Activated CD4-positive, alpha-beta T cell treated with anti-CD3 and anti-CD28 coated beads, Interleukin-2, amount 10 ng/mL, durations not matched to agents 7 days and 5 days (primary cell): Measurements from ENCODE around the gene ERCC6L. TPM values are rescaled to one million over a fixed set of nuclear protein-coding genes. Genes with fewer than 3 reads are reported as not detected.

Source experiments
- CTCF ChIA-PET: fragments of 350-600 bp; sonication (Branson Sonifier 250); formaldehyde crosslinking; loops from one replicate; lab custom pipeline; 2021; ENCODE audit warnings: antibody characterized with exemption; lab: Charles Lee
- POLR2A ChIA-PET: fragments of 350-600 bp; sonication (Branson Sonifier 250); formaldehyde crosslinking; loops from one replicate; lab custom pipeline; 2021; ENCODE audit warnings: antibody characterized with exemption; lab: Charles Lee
- DNase-seq: peaks from one replicate; pipeline ENCODE4 v3.0.0-alpha.2; 2020
- H3K27ac Mint-ChIP-seq: one replicate; pipeline ENCODE4 v1.8.0; 2021; ENCODE audit warnings: mild to moderate bottlenecking, moderate library complexity, mixed read lengths
- H3K27me3 Mint-ChIP-seq: one replicate; pipeline ENCODE4 v1.8.0; 2021; ENCODE audit warnings: mixed read lengths
- H3K36me3 Mint-ChIP-seq: one replicate; pipeline ENCODE4 v1.8.0; 2021; ENCODE audit warnings: low read depth, mixed read lengths
- H3K4me1 Mint-ChIP-seq: one replicate; pipeline ENCODE4 v1.8.0; 2021; ENCODE audit warnings: mixed read lengths
- H3K4me3 Mint-ChIP-seq: one replicate; pipeline ENCODE4 v1.8.0; 2021; ENCODE audit warnings: mild to moderate bottlenecking, moderate library complexity, mixed read lengths
- H3K9me3 Mint-ChIP-seq: one replicate; pipeline ENCODE4 v1.8.0; 2021; ENCODE audit warnings: mixed read lengths
- total RNA-seq, 2 experiments: library from RNA; stranded (reverse); gene quantifications; one replicate each; pipeline ENCODE4 v1.2.3, GENCODE V29; 2021

Gene ERCC6L
- total RNA-seq, 2 experiments from 2014 or later, result 12.0 to 12.7 TPM

- Mint-ChIP-seq H3K9me3 (no peaks in the 10 kb centered on the region), H3K4me1 (peaks cover 38% of the 10 kb centered on the region), H3K36me3 (peaks cover 38% of the 10 kb centered on the region), H3K27me3 (no peaks in the 10 kb centered on the region), H3K4me3 (no peak overlapping the region), H3K27ac (peak overlapping the region; percentile 66)
- CTCF ChIA-PET, result interaction anchor here (1.1 to 4.6 kb wide), 2 partner anchors 8 to 13 kb away, joined by 3 to 35 read pairs; partner anchors contain the start of gene RPS4X
- POLR2A ChIA-PET, result interaction anchor here (0.6 to 1.3 kb wide), 2 partner anchors 7 to 1152 kb away, joined by 4 read pairs; partner anchors contain the start of gene RPS4X
- DNase-seq, result peak; percentile 14
Measured at GRCh38 chrX:72269671-72270251, 30.9 kb upstream of the ERCC6L start.

GRCh38 chrX:72268597-72269365 is 30.0 kb upstream of the ERCC6L start:
- H3K27me3 Mint-ChIP-seq, result no peaks in the 10 kb centered on the region
- peaks cover 28% of the 10 kb centered on the region for H3K4me1 Mint-ChIP-seq
- H3K27ac Mint-ChIP-seq, result no peak overlapping the region
- H3K9me3 Mint-ChIP-seq, result no peaks in the 10 kb centered on the region
- POLR2A ChIA-PET, result interaction anchor here (1.3 kb wide), 1 partner anchor 8 kb away, joined by 4 read pairs; the partner anchor contains the start of gene RPS4X
- DNase-seq, result no peak
- no peak overlapping the region for H3K4me3 Mint-ChIP-seq
- CTCF ChIA-PET, result interaction anchor here (1.3 to 4.6 kb wide), 3 partner anchors 9 to 39 kb away, joined by 3 to 35 read pairs (median 4); partner anchors contain the start of gene RPS4X
- H3K36me3 Mint-ChIP-seq, result peaks cover 28% of the 10 kb centered on the region

GRCh38 chrX:72265263-72265662 is 26.4 kb upstream of the ERCC6L start:
- Mint-ChIP-seq H3K27ac (no peak overlapping the region), H3K4me1 (peaks cover 5% of the 10 kb centered on the region), H3K27me3 (no peaks in the 10 kb centered on the region), H3K4me3 (no peak overlapping the region), H3K36me3 (peaks cover 8% of the 10 kb centered on the region), H3K9me3 (no peaks in the 10 kb centered on the region)
- DNase-seq, result no peak
- CTCF ChIA-PET, result interaction anchor here (4.6 kb wide), 1 partner anchor 13 kb away, joined by 35 read pairs; the partner anchor contains the start of gene RPS4X
- POLR2A ChIA-PET, result no interaction called here

- Mint-ChIP-seq H3K4me1 (no peaks in the 10 kb centered on the region), H3K27ac (no peak overlapping the region), H3K9me3 (no peaks in the 10 kb centered on the region), H3K36me3 (no peaks in the 10 kb centered on the region), H3K27me3 (peaks cover 6% of the 10 kb centered on the region), H3K4me3 (no peak overlapping the region)
- POLR2A ChIA-PET, result no interaction called here
- CTCF ChIA-PET, result no interaction called here
- no peak for DNase-seq
Measured at GRCh38 chrX:72262077-72262476, 23.2 kb upstream of the ERCC6L start.

GRCh38 chrX:72260448-72260847 is 21.6 kb upstream of the ERCC6L start:
- Mint-ChIP-seq H3K27me3 (peaks cover 15% of the 10 kb centered on the region), H3K36me3 (no peaks in the 10 kb centered on the region), H3K27ac (no peak overlapping the region), H3K4me1 (no peaks in the 10 kb centered on the region), H3K4me3 (no peak overlapping the region), H3K9me3 (no peaks in the 10 kb centered on the region)
- ChIA-PET POLR2A (no interaction called here), CTCF (interaction anchor here (0.6 kb wide), 1 partner anchor 170 kb away, joined by 3 read pairs; no protein-coding TSS in a partner anchor)
- no peak for DNase-seq

GRCh38 chrX:72258174-72258573 is 19.3 kb upstream of the ERCC6L start:
- CTCF ChIA-PET, result interaction anchor here (0.6 to 2.8 kb wide), 2 partner anchors 19 to 1893 kb away, joined by 3 to 7 read pairs; partner anchors contain the start of gene RPS4X
- no peaks in the 10 kb centered on the region for H3K9me3 Mint-ChIP-seq
- no peak overlapping the region for H3K4me3 Mint-ChIP-seq

DNA sequence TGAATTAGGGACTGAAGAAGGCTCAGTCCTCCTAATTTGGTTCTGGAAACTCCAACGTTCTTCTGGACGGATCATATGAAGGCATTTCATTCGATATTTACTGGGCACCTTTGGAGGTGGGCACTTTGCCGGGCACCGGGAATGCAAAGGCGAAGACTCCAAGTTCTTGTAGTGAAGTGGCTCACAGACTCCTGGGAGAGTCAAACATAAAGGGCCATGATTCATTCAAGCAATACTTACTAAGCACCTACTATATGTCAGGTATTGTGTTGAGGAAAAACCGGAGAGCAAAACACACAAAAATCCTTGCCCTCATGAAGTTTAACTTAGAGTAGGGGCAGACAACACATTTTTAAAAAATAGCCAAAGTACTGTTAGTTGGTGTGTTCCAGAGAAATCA is 17.0 kb upstream of the ERCC6L start:
- no peak overlapping the region for H3K27ac Mint-ChIP-seq
- H3K27me3 Mint-ChIP-seq, result peaks cover 26% of the 10 kb centered on the region
- no peaks in the 10 kb centered on the region for H3K36me3 Mint-ChIP-seq
- no peaks in the 10 kb centered on the region for H3K9me3 Mint-ChIP-seq
- no peak for DNase-seq
- POLR2A ChIA-PET, result no interaction called here
- no peak overlapping the region for H3K4me3 Mint-ChIP-seq
- H3K4me1 Mint-ChIP-seq, result no peaks in the 10 kb centered on the region
- CTCF ChIA-PET, result interaction anchor here (2.8 kb wide), 1 partner anchor 21 kb away, joined by 7 read pairs; the partner anchor contains the start of gene RPS4X

More at GRCh38 chrX:72258174-72258573, 19.3 kb upstream of the ERCC6L start:
- no peak overlapping the region for H3K27ac Mint-ChIP-seq
- POLR2A ChIA-PET, result no interaction called here
- H3K27me3 Mint-ChIP-seq, result peaks cover 26% of the 10 kb centered on the region
- DNase-seq, result no peak
- no peaks in the 10 kb centered on the region for H3K36me3 Mint-ChIP-seq
- no peaks in the 10 kb centered on the region for H3K4me1 Mint-ChIP-seq

- no peaks in the 10 kb centered on the region for H3K36me3 Mint-ChIP-seq
- H3K27ac Mint-ChIP-seq, result no peak overlapping the region
- H3K4me1 Mint-ChIP-seq, result no peaks in the 10 kb centered on the region
- no peak for DNase-seq
- CTCF ChIA-PET, result no interaction called here
- POLR2A ChIA-PET, result no interaction called here
- H3K4me3 Mint-ChIP-seq, result no peak overlapping the region
- no peaks in the 10 kb centered on the region for H3K9me3 Mint-ChIP-seq
- H3K27me3 Mint-ChIP-seq, result peaks cover 26% of the 10 kb centered on the region
Measured at GRCh38 chrX:72255445-72255844, 16.6 kb upstream of the ERCC6L start.

DNA sequence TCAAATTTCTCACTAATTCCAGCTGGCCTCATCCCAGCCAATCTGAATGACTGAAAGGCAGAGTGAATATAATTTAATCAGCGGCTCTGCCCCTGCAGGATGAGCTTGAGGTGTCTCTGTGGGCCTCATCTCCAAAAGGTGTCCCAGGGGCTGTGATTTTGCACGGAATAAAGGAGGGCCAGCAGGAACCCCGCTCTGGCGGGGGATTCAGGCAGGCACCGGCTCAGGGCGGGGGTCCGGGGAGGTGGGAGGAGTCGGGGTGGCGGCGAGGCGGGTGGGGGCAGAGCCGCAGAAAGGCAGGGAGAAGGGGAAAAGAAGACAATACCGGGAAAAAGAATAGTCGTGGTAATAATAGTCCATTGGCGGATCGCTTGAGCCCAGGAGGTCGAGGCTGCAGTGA is 16.0 kb upstream of the ERCC6L start:
- no peak overlapping the region for H3K4me3 Mint-ChIP-seq
- POLR2A ChIA-PET, result no interaction called here
- H3K4me1 Mint-ChIP-seq, result no peaks in the 10 kb centered on the region
- CTCF ChIA-PET, result interaction anchor here (0.7 kb wide), 1 partner anchor 9 kb away, joined by 3 read pairs; no protein-coding TSS in a partner anchor
- DNase-seq, result no peak
- no peaks in the 10 kb centered on the region for H3K9me3 Mint-ChIP-seq
- H3K36me3 Mint-ChIP-seq, result no peaks in the 10 kb centered on the region
- H3K27ac Mint-ChIP-seq, result no peak overlapping the region
- peaks cover 26% of the 10 kb centered on the region for H3K27me3 Mint-ChIP-seq

DNA sequence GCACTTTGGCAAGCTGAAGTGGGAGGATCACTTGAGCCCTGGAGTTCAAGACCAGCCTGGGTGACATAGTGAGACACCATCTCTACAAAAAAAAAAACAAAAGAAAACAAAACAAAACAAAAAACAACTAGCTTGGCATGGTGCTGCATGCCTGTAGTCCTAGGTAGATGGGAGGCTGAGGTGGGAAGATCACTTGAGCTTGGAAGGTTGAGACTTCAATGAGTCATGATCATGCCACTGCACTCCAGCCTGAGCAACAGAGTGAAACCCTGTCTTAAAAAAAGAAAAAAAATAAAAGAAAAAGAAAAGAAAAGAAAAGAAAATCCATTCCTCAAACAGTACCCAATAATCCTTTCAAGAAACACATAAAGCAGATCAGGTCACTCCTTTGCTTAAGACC is 14.9 kb upstream of the ERCC6L start:
- H3K9me3 Mint-ChIP-seq, result no peaks in the 10 kb centered on the region
- no peaks in the 10 kb centered on the region for H3K4me1 Mint-ChIP-seq
- CTCF ChIA-PET, result no interaction called here
- H3K27ac Mint-ChIP-seq, result no peak overlapping the region
- peaks cover 26% of the 10 kb centered on the region for H3K27me3 Mint-ChIP-seq
- no peaks in the 10 kb centered on the region for H3K36me3 Mint-ChIP-seq
- no peak overlapping the region for H3K4me3 Mint-ChIP-seq
- DNase-seq, result no peak
- POLR2A ChIA-PET, result no interaction called here

GRCh38 chrX:72247206-72247942 is 8.5 kb upstream of the ERCC6L start:
- DNase-seq, result no peak
- ChIA-PET CTCF (interaction anchor here (0.7 kb wide), 1 partner anchor 9 kb away, joined by 3 read pairs; the partner anchor contains the start of gene ERCC6L), POLR2A (no interaction called here)
- Mint-ChIP-seq H3K9me3 (no peaks in the 10 kb centered on the region), H3K36me3 (no peaks in the 10 kb centered on the region), H3K4me3 (no peak overlapping the region), H3K4me1 (peaks cover 2% of the 10 kb centered on the region), H3K27me3 (no peaks in the 10 kb centered on the region), H3K27ac (no peak overlapping the region)

- H3K36me3 Mint-ChIP-seq, result no peaks in the 10 kb centered on the region
- no peak overlapping the region for H3K4me3 Mint-ChIP-seq
- POLR2A ChIA-PET, result no interaction called here
- H3K27ac Mint-ChIP-seq, result no peak overlapping the region
- H3K27me3 Mint-ChIP-seq, result no peaks in the 10 kb centered on the region
- no peaks in the 10 kb centered on the region for H3K9me3 Mint-ChIP-seq
- CTCF ChIA-PET, result interaction anchor here (0.6 to 3.1 kb wide), 9 partner anchors 13 to 294 kb away, joined by 3 to 22 read pairs (median 3); partner anchors contain the start of genes PIN4 and RPS4X
- peak; percentile 43 for DNase-seq
- H3K4me1 Mint-ChIP-seq, result peaks cover 2% of the 10 kb centered on the region
Measured at GRCh38 chrX:72245461-72246089, 6.7 kb upstream of the ERCC6L start.
